HCT116 (cell line): ENCODE measurements around the gene RBKS. TPM values are rescaled to one million over a fixed set of nuclear protein-coding genes. Genes with fewer than 3 reads are reported as not detected.

Source experiments
- ATAC-seq: fragments of 200-7000 bp; cut with Tn5 transposase; 2 replicates; pipeline ENCODE4 v1.9.1; 2020; ENCODE audit warnings: mild to moderate bottlenecking, moderate library complexity
- BruUV-seq: library from RNA; stranded (reverse); fragments of 400-500 nt; replicated peaks from 2 replicates; lab custom pipeline; 2021; lab: Mats Ljungman, UMichigan
- CTCF ChIA-PET: fragments of 300-600 bp; sonication (Branson Sonifier 250); formaldehyde crosslinking; loops from one replicate; lab custom pipeline; 2021; ENCODE audit warnings: antibody characterized with exemption; lab: Charles Lee
- POLR2A ChIA-PET: fragments of 300-600, 350-600 bp; sonication (Branson Sonifier 250); formaldehyde crosslinking; loops from one replicate; lab custom pipeline; 2021; ENCODE audit warnings: antibody characterized with exemption; lab: Charles Lee
- RAD21 ChIA-PET, 2 experiments: fragments of 300-600 bp; sonication (Branson Sonifier 250); formaldehyde crosslinking; loops; one replicate each; lab custom pipeline; 2023; ENCODE audit warnings: low total read pairs in 2 of 2; ENCODE audit not compliant: uncharacterized antibody in 2 of 2, unreplicated experiment in 2 of 2, low non-redundant PET in 1 of 2; lab: Charles Lee
- DNase-seq: peaks from one replicate; pipeline ENCODE4 v3.0.0-alpha.2; 2010; ENCODE audit warnings: low read depth, low spot score
- H2AFZ ChIP-seq: fragments of 200-600 bp; shearing (Covaris generic), sonication (generic); 2 replicates; pipeline ENCODE4 v1.6.1; 2017; ENCODE audit warnings: low read depth, mixed run types, mixed read lengths, antibody characterized with exemption, low read length; ENCODE audit not compliant: poor library complexity, severe bottlenecking
- H3K27ac ChIP-seq: 2 replicates; pipeline ENCODE4 v1.5.1; 2012; ENCODE audit warnings: low read depth, low read length
- H3K27me3 ChIP-seq: fragments of 200-600 bp; sonication (generic); 2 replicates; pipeline ENCODE4 v1.6.1; 2016; ENCODE audit warnings: mixed run types, low read length, mixed read lengths; ENCODE audit not compliant: insufficient read depth
- H3K36me3 ChIP-seq, 2 experiments: fragments of 200-500 bp in 1 of 2; fragments of 200-600 bp in 1 of 2; sonication (Bioruptor generic) in 1 of 2; sonication (generic) in 1 of 2; 2 replicates each; pipeline versions ENCODE4 v1.5.1 to v1.6.1; 2014 to 2016; ENCODE audit warnings: low read length in 2 of 2, inconsistent platforms in 1 of 2, mixed read lengths in 1 of 2, mixed run types in 1 of 2; ENCODE audit not compliant: insufficient read depth in 2 of 2, control insufficient read depth in 1 of 2
- H3K4me1 ChIP-seq, 2 experiments: fragments of 200-600 bp in 1 of 2; sonication (generic) in 1 of 2; 2 replicates each; pipeline versions ENCODE4 v1.5.1 to v1.6.1; 2012 to 2017; ENCODE audit warnings: low read length in 2 of 2, inconsistent platforms in 1 of 2, mild to moderate bottlenecking in 1 of 2, mixed read lengths in 1 of 2, mixed run types in 1 of 2, moderate library complexity in 1 of 2; ENCODE audit not compliant: insufficient read depth in 2 of 2, control insufficient read depth in 1 of 2
- H3K4me2 ChIP-seq: fragments of 200-600 bp; sonication (generic); 2 replicates; pipeline ENCODE4 v1.6.1; 2017; ENCODE audit warnings: mixed run types, low read length, mixed read lengths
- H3K4me3 ChIP-seq, 2 experiments: fragments of 200-600 bp in 1 of 2; sonication (generic) in 1 of 2; replicated peaks in 1 of 2; 2 replicates each; pipeline ENCODE4 v1.5.1; 2011 to 2016; ENCODE audit warnings: low read length in 2 of 2, control low read depth in 1 of 2, low read depth in 1 of 2, mild to moderate bottlenecking in 1 of 2, mixed read lengths in 1 of 2, mixed run types in 1 of 2
- H3K79me2 ChIP-seq: fragments of 200-600 bp; sonication (generic); 2 replicates; pipeline ENCODE4 v1.6.1; 2017; ENCODE audit warnings: mild to moderate bottlenecking, mixed run types, low read length, moderate library complexity, mixed read lengths; ENCODE audit not compliant: insufficient read depth
- H3K9ac ChIP-seq: fragments of 200-600 bp; sonication (generic); 2 replicates; pipeline ENCODE4 v1.6.1; 2016; ENCODE audit warnings: low read length, mixed read lengths
- H3K9me2 ChIP-seq: fragments of 200-600 bp; sonication (generic), shearing (Covaris generic); 2 replicates; pipeline ENCODE4 v1.6.1; 2017; ENCODE audit warnings: mixed run types, mild to moderate bottlenecking, moderate library complexity; ENCODE audit not compliant: insufficient read depth
- H3K9me3 ChIP-seq, 2 experiments: fragments of 200-500 bp in 1 of 2; fragments of 200-600 bp in 1 of 2; sonication (Bioruptor generic) in 1 of 2; sonication (generic) in 1 of 2; 2 replicates each; pipeline ENCODE4 v1.6.1; 2014 to 2017; ENCODE audit warnings: low read length in 2 of 2, mixed read lengths in 2 of 2, inconsistent platforms in 1 of 2, low read depth in 1 of 2, mild to moderate bottlenecking in 1 of 2, mixed run types in 1 of 2, moderate library complexity in 1 of 2; ENCODE audit not compliant: control insufficient read depth in 1 of 2, insufficient read depth in 1 of 2
- H4K20me1 ChIP-seq: fragments of 200-600 bp; sonication (generic), shearing (Covaris generic); 2 replicates; pipeline ENCODE4 v1.6.1; 2017; ENCODE audit warnings: mixed run types, mild to moderate bottlenecking, moderate library complexity; ENCODE audit not compliant: insufficient read depth
- CBX3 ChIP-seq: IDR thresholded peaks from 2 replicates; pipeline ENCODE4 v1.6.1; 2012; ENCODE audit warnings: low read depth
- FOSL1 ChIP-seq: IDR thresholded peaks from 2 replicates; pipeline ENCODE4 v1.6.1; 2012; ENCODE audit warnings: low read depth
- JUND ChIP-seq: IDR thresholded peaks from 2 replicates; pipeline ENCODE4 v1.6.1; 2012
- RAD21 ChIP-seq: IDR thresholded peaks from 2 replicates; pipeline ENCODE4 v1.6.1; 2012; ENCODE audit warnings: low read depth, mild to moderate bottlenecking
- SIN3A ChIP-seq: IDR thresholded peaks from 2 replicates; pipeline ENCODE4 v1.6.1; 2012; ENCODE audit warnings: low read depth
- SP1 ChIP-seq: IDR thresholded peaks from 2 replicates; pipeline ENCODE4 v1.6.1; 2012; ENCODE audit warnings: low read depth
- ZNF274 ChIP-seq: fragments of 200-500 bp; sonication (Bioruptor generic); IDR thresholded peaks from 2 replicates; pipeline ENCODE4 v1.6.1; 2014; ENCODE audit warnings: mild to moderate bottlenecking, low read depth, low read length, inconsistent platforms
- intact Hi-C: fragments of 100-400 bp; cut with micrococcal nuclease; formaldehyde crosslinking; loops from 2 replicates; pipeline ENCODE4 v1.10.0; 2022
- total RNA-seq: library from RNA; stranded (reverse); gene quantifications from one replicate; pipeline ENCODE4 v1.2.1, GENCODE V29; 2021; ENCODE audit not compliant: unreplicated experiment
- TF ChIP-seq, protein P1 (sequence below): IDR thresholded peaks from 2 replicates; pipeline ENCODE4 v1.6.1; 2012
- TF ChIP-seq, protein P2 (sequence below), 3 experiments: fragments of 200-600 bp in 1 of 3; sonication (generic) in 1 of 3; IDR thresholded peaks in 2 of 3; conservative IDR thresholded peaks in 1 of 3; 2 replicates each; pipeline ENCODE4 v1.5.1; 2012 to 2017; ENCODE audit warnings: low read depth in 2 of 3, low read length in 2 of 3, antibody characterized with exemption in 1 of 3, borderline replicate concordance in 1 of 3, control low read depth in 1 of 3, mild to moderate bottlenecking in 1 of 3, mixed read lengths in 1 of 3, mixed run types in 1 of 3, moderate library complexity in 1 of 3; ENCODE audit not compliant: insufficient read depth in 1 of 3
- TF ChIP-seq, protein P3 (sequence below): IDR thresholded peaks from 2 replicates; pipeline ENCODE4 v1.6.1; 2012

Gene RBKS
- total RNA-seq, 1 experiment from 2014 or later: 2.4 TPM

DNA sequence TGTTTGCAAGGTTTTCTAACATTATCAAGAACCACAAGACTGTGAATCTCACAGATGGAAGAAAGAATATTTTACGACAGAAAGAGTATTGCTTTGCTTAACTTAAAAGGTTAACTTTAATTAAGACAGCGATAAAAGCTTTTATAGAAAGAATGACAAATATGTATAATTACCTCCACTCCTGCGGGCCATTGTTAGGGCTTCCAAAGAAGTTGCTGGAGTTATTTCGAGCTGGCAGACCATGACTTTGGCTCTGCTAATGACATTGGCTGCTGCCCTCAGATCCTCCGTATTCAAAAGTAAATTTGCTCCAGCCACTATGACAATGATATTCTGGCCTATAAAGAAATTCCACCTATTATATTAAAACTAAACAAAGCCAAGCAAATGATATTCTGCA, 47.3 kb downstream of the RBKS start:
- BruUV-seq: no TSS peak

More for the DNA sequence above, 47.3 kb downstream of the RBKS start:
- TF ChIP-seq CBX3 (no peak), FOSL1 (no peak), RAD21 (no peak), ZNF274 (no peak), JUND (no peak), SP1 (no peak), SIN3A (no peak)
- TF ChIP-seq, protein P1, sequence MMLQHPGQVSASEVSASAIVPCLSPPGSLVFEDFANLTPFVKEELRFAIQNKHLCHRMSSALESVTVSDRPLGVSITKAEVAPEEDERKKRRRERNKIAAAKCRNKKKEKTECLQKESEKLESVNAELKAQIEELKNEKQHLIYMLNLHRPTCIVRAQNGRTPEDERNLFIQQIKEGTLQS: no peak
- TF ChIP-seq, protein P2, sequence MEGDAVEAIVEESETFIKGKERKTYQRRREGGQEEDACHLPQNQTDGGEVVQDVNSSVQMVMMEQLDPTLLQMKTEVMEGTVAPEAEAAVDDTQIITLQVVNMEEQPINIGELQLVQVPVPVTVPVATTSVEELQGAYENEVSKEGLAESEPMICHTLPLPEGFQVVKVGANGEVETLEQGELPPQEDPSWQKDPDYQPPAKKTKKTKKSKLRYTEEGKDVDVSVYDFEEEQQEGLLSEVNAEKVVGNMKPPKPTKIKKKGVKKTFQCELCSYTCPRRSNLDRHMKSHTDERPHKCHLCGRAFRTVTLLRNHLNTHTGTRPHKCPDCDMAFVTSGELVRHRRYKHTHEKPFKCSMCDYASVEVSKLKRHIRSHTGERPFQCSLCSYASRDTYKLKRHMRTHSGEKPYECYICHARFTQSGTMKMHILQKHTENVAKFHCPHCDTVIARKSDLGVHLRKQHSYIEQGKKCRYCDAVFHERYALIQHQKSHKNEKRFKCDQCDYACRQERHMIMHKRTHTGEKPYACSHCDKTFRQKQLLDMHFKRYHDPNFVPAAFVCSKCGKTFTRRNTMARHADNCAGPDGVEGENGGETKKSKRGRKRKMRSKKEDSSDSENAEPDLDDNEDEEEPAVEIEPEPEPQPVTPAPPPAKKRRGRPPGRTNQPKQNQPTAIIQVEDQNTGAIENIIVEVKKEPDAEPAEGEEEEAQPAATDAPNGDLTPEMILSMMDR (IDR thresholded peaks at IDR 0.05 in 2 of 3, conservative IDR thresholded peaks at IDR 0.05 in 1 of 3; ENCODE audit: borderline replicate concordance in 1 of 3, insufficient read depth in 1 of 3, low read depth in 2 of 3, low read length in 2 of 3): no peak
- TF ChIP-seq, protein P3, sequence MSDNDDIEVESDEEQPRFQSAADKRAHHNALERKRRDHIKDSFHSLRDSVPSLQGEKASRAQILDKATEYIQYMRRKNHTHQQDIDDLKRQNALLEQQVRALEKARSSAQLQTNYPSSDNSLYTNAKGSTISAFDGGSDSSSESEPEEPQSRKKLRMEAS: no peak
- RAD21 ChIA-PET: no interaction called here
- POLR2A ChIA-PET: no interaction called here
- CTCF ChIA-PET: no interaction called here
- DNase-seq: no peak
- Histone ChIP-seq H4K20me1 (no peaks in the 10 kb centered on the region), H3K9me3 (no peaks in the 10 kb centered on the region), H2AFZ (no peak overlapping the region), H3K79me2 (no peaks in the 10 kb centered on the region), H3K4me1 (no peaks in the 10 kb centered on the region), H3K27ac (no peak overlapping the region), H3K27me3 (no peaks in the 10 kb centered on the region), H3K36me3 (no peaks in the 10 kb centered on the region), H3K9ac (no peak overlapping the region), H3K4me3 (no peak overlapping the region), H3K4me2 (no peak overlapping the region), H3K9me2 (no peaks in the 10 kb centered on the region; the same call in 1 of the 2 replicates)
- intact Hi-C loops: no loop called here
- ATAC-seq: no peak
